Smooth muscle cell (in vitro differentiated cells): ENCODE results near the gene QSER1. TPM values are rescaled to one million over a fixed set of nuclear protein-coding genes. Genes with fewer than 3 reads are reported as not detected.

Experiments used
- DNase-seq: peaks from one replicate; lab custom pipeline; 2025; ENCODE audit not compliant: unreplicated experiment; lab: John Stamatoyannopoulos, UW
- H2AFZ ChIP-seq: fragments of 200-600 bp; sonication (generic); 2 replicates; pipeline ENCODE4 v1.6.0; 2016; ENCODE audit warnings: antibody characterized with exemption, low read depth, mild to moderate bottlenecking
- H3F3A ChIP-seq: fragments of 200-600 bp; sonication (generic); 2 replicates; pipeline ENCODE4 v1.6.0; 2017; ENCODE audit warnings: antibody characterized with exemption, low read depth
- H3K27ac ChIP-seq: fragments of 200-600 bp; sonication (generic); 2 replicates; pipeline ENCODE4 v1.5.1; 2016; ENCODE audit warnings: low read depth, mild to moderate bottlenecking
- H3K27me3 ChIP-seq: fragments of 200-600 bp; sonication (generic); 2 replicates; pipeline ENCODE4 v1.6.1; 2016; ENCODE audit warnings: low read depth, mild to moderate bottlenecking
- H3K36me3 ChIP-seq: fragments of 200-600 bp; sonication (generic); 2 replicates; pipeline ENCODE4 v1.5.1; 2016; ENCODE audit warnings: low read depth
- H3K4me1 ChIP-seq: fragments of 200-600 bp; sonication (generic); 2 replicates; pipeline ENCODE4 v1.5.1; 2016; ENCODE audit warnings: low read depth
- H3K4me2 ChIP-seq: fragments of 200-600 bp; sonication (generic); 2 replicates; pipeline ENCODE4 v1.6.0; 2016; ENCODE audit warnings: mild to moderate bottlenecking
- H3K4me3 ChIP-seq: fragments of 200-600 bp; sonication (generic); 2 replicates; pipeline ENCODE4 v1.5.1; 2016; ENCODE audit warnings: mild to moderate bottlenecking
- H3K79me2 ChIP-seq: fragments of 200-600 bp; sonication (generic); 2 replicates; pipeline ENCODE4 v1.6.0; 2016; ENCODE audit warnings: low read depth, mild to moderate bottlenecking
- H3K9ac ChIP-seq: fragments of 200-600 bp; sonication (generic); 2 replicates; pipeline ENCODE4 v1.6.0; 2016; ENCODE audit warnings: low read depth
- H3K9me3 ChIP-seq: fragments of 200-600 bp; sonication (generic); replicated peaks from 2 replicates; pipeline ENCODE4 v1.5.1; 2016; ENCODE audit warnings: low read depth
- H4K20me1 ChIP-seq: fragments of 200-600 bp; sonication (generic); 2 replicates; pipeline ENCODE4 v1.6.0; 2016; ENCODE audit warnings: low read depth
- WGBS: methylation state at CpG from one replicate; pipeline ENCODE4 v1.1.7; 2016; ENCODE audit warnings: low lambda C conversion rate; 5-methylcytosine and 5-hydroxymethylcytosine counted together
- polyA plus RNA-seq: library from polyadenylated mRNA; unstranded; fragments of >200 nt; fragmentation: Nextera tagmentation; extraction: Ambion mirVana; gene quantifications from 2 replicates; pipeline ENCODE4 v1.2.1, GENCODE V29; 2016
- total RNA-seq: library from RNA; depleted of rRNA; stranded (reverse); fragments of >200 nt; gene quantifications from 2 replicates; pipeline ENCODE4 v1.2.3, GENCODE V29; 2014
- TF ChIP-seq, protein P1 (sequence below): fragments of 200-600 bp; sonication (generic); IDR thresholded peaks from 2 replicates; pipeline ENCODE4 v1.5.1; 2017; ENCODE audit warnings: borderline replicate concordance, mild to moderate bottlenecking, antibody characterized with exemption; ENCODE audit not compliant: insufficient read depth, poor library complexity, severe bottlenecking

QSER1 gene
- total and polyA plus RNA-seq, 2 experiments from 2014 or later = 4.1 to 31.6 TPM

DNA sequence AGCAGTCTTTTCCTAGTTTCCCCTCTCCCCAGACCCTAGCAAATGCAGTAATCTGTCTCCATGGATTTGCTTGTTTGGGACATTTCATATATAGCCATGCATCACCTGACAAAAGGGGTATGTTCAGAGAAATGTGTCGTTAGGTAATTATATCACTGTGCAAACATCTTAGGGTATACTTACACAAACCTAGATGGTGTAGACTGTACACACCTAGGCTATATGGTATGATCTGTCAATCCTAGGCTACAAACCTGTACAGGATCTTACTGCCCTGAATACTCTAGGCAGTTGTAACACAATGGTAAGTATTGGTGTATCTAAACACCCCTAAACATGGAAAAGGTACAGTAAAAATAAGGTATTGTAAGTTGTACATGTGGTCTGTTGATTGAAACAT, 23.8 kb downstream of the QSER1 start:
- Histone ChIP-seq H3F3A (no peaks in the 10 kb centered on the region), H3K9ac (no peak overlapping the region), H3K27ac (no peak overlapping the region), H3K36me3 (no peaks in the 10 kb centered on the region), H3K4me1 (no peaks in the 10 kb centered on the region), H3K4me2 (no peak overlapping the region), H3K79me2 (peaks cover 87% of the 10 kb centered on the region), H4K20me1 (peaks cover 90% of the 10 kb centered on the region), H3K27me3 (no peaks in the 10 kb centered on the region), H2AFZ (no peak overlapping the region), H3K9me3 (no peaks in the 10 kb centered on the region), H3K4me3 (no peak overlapping the region)
- TF ChIP-seq, protein P1, sequence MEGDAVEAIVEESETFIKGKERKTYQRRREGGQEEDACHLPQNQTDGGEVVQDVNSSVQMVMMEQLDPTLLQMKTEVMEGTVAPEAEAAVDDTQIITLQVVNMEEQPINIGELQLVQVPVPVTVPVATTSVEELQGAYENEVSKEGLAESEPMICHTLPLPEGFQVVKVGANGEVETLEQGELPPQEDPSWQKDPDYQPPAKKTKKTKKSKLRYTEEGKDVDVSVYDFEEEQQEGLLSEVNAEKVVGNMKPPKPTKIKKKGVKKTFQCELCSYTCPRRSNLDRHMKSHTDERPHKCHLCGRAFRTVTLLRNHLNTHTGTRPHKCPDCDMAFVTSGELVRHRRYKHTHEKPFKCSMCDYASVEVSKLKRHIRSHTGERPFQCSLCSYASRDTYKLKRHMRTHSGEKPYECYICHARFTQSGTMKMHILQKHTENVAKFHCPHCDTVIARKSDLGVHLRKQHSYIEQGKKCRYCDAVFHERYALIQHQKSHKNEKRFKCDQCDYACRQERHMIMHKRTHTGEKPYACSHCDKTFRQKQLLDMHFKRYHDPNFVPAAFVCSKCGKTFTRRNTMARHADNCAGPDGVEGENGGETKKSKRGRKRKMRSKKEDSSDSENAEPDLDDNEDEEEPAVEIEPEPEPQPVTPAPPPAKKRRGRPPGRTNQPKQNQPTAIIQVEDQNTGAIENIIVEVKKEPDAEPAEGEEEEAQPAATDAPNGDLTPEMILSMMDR = no peak
- 91% methylated on average over 1 of the region's 1 CpG for WGBS
- DNase-seq = no peak

DNA sequence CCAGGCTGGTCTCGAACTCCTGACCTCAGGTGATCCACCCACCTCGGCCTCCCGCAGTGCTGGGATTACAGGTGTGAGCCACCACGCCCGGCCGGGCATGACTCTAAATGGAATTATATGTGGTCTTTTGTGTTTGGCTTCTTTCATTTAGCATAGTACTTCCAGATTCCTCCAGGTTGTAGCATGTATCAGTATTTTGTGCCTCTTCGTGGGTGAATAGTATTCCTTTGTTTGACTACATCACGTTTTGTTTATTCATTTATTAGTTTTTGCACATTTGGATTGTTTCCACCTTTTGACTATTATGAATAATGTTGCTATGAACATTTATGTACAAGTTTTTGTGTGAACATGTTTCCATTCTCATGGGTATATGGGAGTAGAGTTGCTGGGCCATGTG, 24.4 kb downstream of the QSER1 start:
- Histone ChIP-seq H2AFZ (no peak overlapping the region), H3K9me3 (no peaks in the 10 kb centered on the region), H3K36me3 (no peaks in the 10 kb centered on the region), H3K79me2 (peaks cover 92% of the 10 kb centered on the region), H3K27ac (no peak overlapping the region), H3K9ac (no peak overlapping the region), H3K4me2 (no peak overlapping the region), H3K27me3 (no peaks in the 10 kb centered on the region), H4K20me1 (peaks cover 89% of the 10 kb centered on the region), H3K4me1 (no peaks in the 10 kb centered on the region), H3F3A (no peaks in the 10 kb centered on the region), H3K4me3 (no peak overlapping the region)
- TF ChIP-seq, protein P1 = no peak
- WGBS = 100% methylated on average over 8 of the region's 8 CpGs
- no peak for DNase-seq

DNA sequence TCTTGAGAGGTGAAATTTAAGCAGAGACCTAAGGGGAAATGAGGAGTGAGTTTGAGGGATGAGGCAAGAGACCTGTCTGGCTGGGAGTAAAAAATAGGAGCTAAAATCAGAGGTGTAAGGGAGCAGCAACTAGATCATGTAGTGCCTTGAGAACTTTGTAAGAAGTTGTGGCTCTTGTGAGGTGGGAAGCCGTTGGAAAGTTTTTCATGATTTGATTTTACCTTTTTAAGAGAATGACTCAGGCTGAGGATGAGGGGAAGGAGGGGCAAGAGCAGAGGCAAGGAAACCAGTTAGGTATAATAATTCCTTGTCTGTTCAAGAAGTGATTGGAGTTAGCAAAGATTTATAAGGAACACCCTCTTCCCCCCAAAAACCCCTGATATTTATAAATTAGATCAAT, 25.8 kb downstream of the QSER1 start:
- no peak overlapping the region for H3K27ac ChIP-seq
- no peak overlapping the region for H2AFZ ChIP-seq
- no peaks in the 10 kb centered on the region for H3K36me3 ChIP-seq
- H3F3A ChIP-seq = no peaks in the 10 kb centered on the region
- peaks cover 84% of the 10 kb centered on the region for H4K20me1 ChIP-seq
- no peaks in the 10 kb centered on the region for H3K27me3 ChIP-seq
- DNase-seq = no peak
- TF ChIP-seq, protein P1 = no peak
- no peaks in the 10 kb centered on the region for H3K9me3 ChIP-seq
- H3K4me3 ChIP-seq = no peak overlapping the region
- H3K79me2 ChIP-seq = peaks cover 93% of the 10 kb centered on the region
- no peaks in the 10 kb centered on the region for H3K4me1 ChIP-seq
- 50% methylated on average over 1 of the region's 1 CpG for WGBS
- no peak overlapping the region for H3K4me2 ChIP-seq
- no peak overlapping the region for H3K9ac ChIP-seq

DNA sequence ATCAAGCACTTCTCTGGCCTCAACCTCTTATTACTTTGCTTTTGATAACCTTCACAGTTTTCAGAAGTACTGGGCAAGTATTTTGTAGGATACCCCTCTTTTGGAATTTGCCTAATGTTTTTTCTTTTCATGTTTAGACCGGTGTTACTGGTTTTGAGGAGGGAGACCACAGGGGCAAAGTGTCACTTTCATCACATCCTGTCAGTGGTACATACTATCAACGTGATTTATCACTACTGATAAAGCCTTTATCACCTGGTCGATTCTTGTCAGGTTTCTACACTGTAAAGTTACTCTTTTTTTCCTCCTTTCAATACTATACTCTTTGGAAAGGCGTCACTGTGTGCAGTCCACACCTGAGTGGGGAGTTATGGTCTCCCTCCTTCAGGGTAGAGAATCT, 26.7 kb downstream of the QSER1 start:
- no peak for DNase-seq
- Histone ChIP-seq H3K4me2 (no peak overlapping the region), H4K20me1 (peaks cover 84% of the 10 kb centered on the region), H3K27me3 (no peaks in the 10 kb centered on the region), H3K4me3 (no peak overlapping the region), H2AFZ (no peak overlapping the region), H3K27ac (no peak overlapping the region), H3K79me2 (peaks cover 88% of the 10 kb centered on the region), H3K4me1 (no peaks in the 10 kb centered on the region), H3K36me3 (no peaks in the 10 kb centered on the region), H3K9me3 (no peaks in the 10 kb centered on the region), H3K9ac (no peak overlapping the region), H3F3A (no peaks in the 10 kb centered on the region)
- 66% methylated on average over 4 of the region's 4 CpGs for WGBS
- TF ChIP-seq, protein P1 = no peak
